Trophoblast cell (in vitro differentiated cells and primary cell): Measurements from ENCODE around the gene KCNIP3.
A peak's percentile ranks its signal among the peaks of the same experiment; 100 is the strongest.
"Not testable (repeated sequence)": the region's sequence is repeated elsewhere in the genome, so short reads cannot be mapped to it uniquely, and the experiment has no call there.

Experiments used
- DNase-seq, 2 donors: peaks; one replicate each; pipeline ENCODE4 v3.0.0-alpha.2; 2016
- H2AFZ ChIP-seq: 2 replicates; pipeline ENCODE4 v1.6.1; 2013; ENCODE audit warnings: low read length, moderate library complexity, mild to moderate bottlenecking; ENCODE audit not compliant: insufficient read depth, poor library complexity
- H2AK5ac ChIP-seq: 2 replicates; pipeline ENCODE4 v1.6.1; 2013; ENCODE audit warnings: mild to moderate bottlenecking, low read length
- H2BK120ac ChIP-seq: 2 replicates; pipeline ENCODE4 v1.6.1; 2013; ENCODE audit warnings: low read length, mild to moderate bottlenecking, moderate library complexity; ENCODE audit not compliant: insufficient read depth, poor library complexity
- H2BK12ac ChIP-seq: 2 replicates; pipeline ENCODE4 v1.6.1; 2013; ENCODE audit warnings: mild to moderate bottlenecking, low read length, moderate library complexity
- H2BK5ac ChIP-seq: 2 replicates; pipeline ENCODE4 v1.6.1; 2013; ENCODE audit warnings: low read length, low read depth, moderate library complexity, mild to moderate bottlenecking; ENCODE audit not compliant: poor library complexity
- H3K14ac ChIP-seq: 2 replicates; pipeline ENCODE4 v1.6.1; 2013; ENCODE audit warnings: mild to moderate bottlenecking, low read length
- H3K18ac ChIP-seq: 2 replicates; pipeline ENCODE4 v1.6.1; 2013; ENCODE audit warnings: mild to moderate bottlenecking, low read length
- H3K23ac ChIP-seq: 2 replicates; pipeline ENCODE4 v1.6.1; 2013; ENCODE audit warnings: low read length
- H3K27ac ChIP-seq: 2 replicates; pipeline ENCODE4 v1.5.1; 2013; ENCODE audit warnings: low read depth, mild to moderate bottlenecking, inconsistent platforms, low read length, moderate library complexity
- H3K27me3 ChIP-seq: 2 replicates; pipeline ENCODE4 v1.6.1; 2013; ENCODE audit warnings: inconsistent platforms, mild to moderate bottlenecking, low read length, moderate library complexity; ENCODE audit not compliant: insufficient read depth
- H3K36me3 ChIP-seq, 2 experiments: 1 replicate in 1 of 2; 2 replicates in 1 of 2; pipeline ENCODE4 v1.6.1; 2013; ENCODE audit warnings: low read length in 2 of 2, mild to moderate bottlenecking in 2 of 2, moderate library complexity in 1 of 2; ENCODE audit not compliant: insufficient read depth in 2 of 2, control insufficient read depth in 1 of 2
- H3K4ac ChIP-seq: 2 replicates; pipeline ENCODE4 v1.6.1; 2013; ENCODE audit warnings: low read depth, mild to moderate bottlenecking, low read length, moderate library complexity
- H3K4me1 ChIP-seq, 2 experiments: 1 replicate in 1 of 2; 2 replicates in 1 of 2; pipeline ENCODE4 v1.6.1; 2013; ENCODE audit warnings: low read length in 2 of 2, mild to moderate bottlenecking in 2 of 2, moderate library complexity in 1 of 2; ENCODE audit not compliant: insufficient read depth in 2 of 2, control insufficient read depth in 1 of 2
- H3K4me2 ChIP-seq: 2 replicates; pipeline ENCODE4 v1.6.1; 2013; ENCODE audit warnings: inconsistent platforms, mild to moderate bottlenecking, low read length, moderate library complexity
- H3K4me3 ChIP-seq: 2 replicates; pipeline ENCODE4 v1.5.1; 2013; ENCODE audit warnings: mild to moderate bottlenecking, low read depth, low read length, inconsistent platforms
- H3K79me1 ChIP-seq: one replicate; pipeline ENCODE4 v1.6.1; 2013; ENCODE audit warnings: low read length
- H3K79me2 ChIP-seq: 2 replicates; pipeline ENCODE4 v1.6.1; 2013; ENCODE audit warnings: low read length, mild to moderate bottlenecking; ENCODE audit not compliant: control insufficient read depth, insufficient read depth, poor library complexity
- H3K9ac ChIP-seq: 2 replicates; pipeline ENCODE4 v1.6.1; 2013; ENCODE audit warnings: mild to moderate bottlenecking, low read length
- H3K9me3 ChIP-seq: 2 replicates; pipeline ENCODE4 v1.6.1; 2013; ENCODE audit warnings: low read depth, mild to moderate bottlenecking, control low read depth, inconsistent platforms, low read length; ENCODE audit not compliant: insufficient read depth
- H4K12ac ChIP-seq: 2 replicates; pipeline ENCODE4 v1.6.1; 2013; ENCODE audit warnings: low read depth, mild to moderate bottlenecking, low read length, moderate library complexity
- H4K8ac ChIP-seq: 2 replicates; pipeline ENCODE4 v1.6.1; 2013; ENCODE audit warnings: low read depth, mild to moderate bottlenecking, low read length, moderate library complexity
- H4K91ac ChIP-seq: one replicate; pipeline ENCODE4 v1.6.1; 2013; ENCODE audit warnings: low read depth, mild to moderate bottlenecking, low read length, moderate library complexity
- WGBS: extraction: QIAGEN DNeasy Blood & Tissue Kit; methylation state at CpG from one replicate; pipeline ENCODE4 v1.1.7; 2013; ENCODE audit warnings: missing lambda C conversion rate; ENCODE audit not compliant: insufficient read length, insufficient coverage; ENCODE audit errors: extremely low coverage; 5-methylcytosine and 5-hydroxymethylcytosine counted together

The KCNIP3 gene

DNA sequence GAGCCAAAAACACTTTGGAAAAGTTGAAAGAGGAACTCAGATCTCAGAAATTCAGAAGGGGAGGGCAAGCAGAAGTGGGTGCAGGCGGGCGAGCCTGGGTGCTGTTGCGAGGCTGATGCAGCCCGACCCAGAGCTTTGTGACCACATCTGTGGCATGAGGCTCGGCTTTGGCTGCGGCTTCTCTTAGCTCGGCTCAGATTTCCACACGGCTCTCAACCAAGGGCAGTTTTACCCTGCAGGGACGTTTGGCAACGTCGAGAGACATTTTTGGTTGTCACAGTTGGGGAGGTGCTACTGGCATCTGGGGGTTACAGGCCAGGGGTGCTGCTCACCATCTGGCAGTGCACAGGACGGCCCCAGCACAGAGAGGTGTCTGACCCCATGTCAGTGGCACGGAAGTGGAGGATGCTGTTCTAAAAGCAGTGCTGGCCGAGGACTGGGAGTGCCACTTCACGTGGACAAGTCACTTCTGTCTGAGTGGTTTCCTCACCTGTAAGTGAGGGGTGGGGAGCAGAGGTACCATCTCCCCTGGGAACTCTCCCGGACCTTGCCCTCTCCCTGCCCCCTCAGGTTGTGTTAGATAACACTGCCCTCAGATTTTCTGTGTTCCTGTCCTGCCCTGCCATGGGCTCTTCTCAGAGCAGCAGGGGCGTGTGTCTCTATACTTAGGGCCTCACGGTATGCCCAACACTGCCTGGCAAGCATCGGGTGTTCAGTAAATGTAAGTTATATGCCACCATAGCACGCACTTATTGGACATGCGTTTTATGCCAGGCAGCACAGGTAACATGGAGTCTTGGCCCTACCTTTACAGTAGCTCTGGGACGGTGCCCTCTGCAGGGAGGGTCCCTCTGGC lies 56.7 kb downstream of the KCNIP3 start:
- no CpG with 5 or more reads among the region's 22 CpGs for WGBS
- H4K91ac ChIP-seq, result no peak overlapping the region
- H3K23ac ChIP-seq, result no peak overlapping the region
- peaks cover 1% of the 10 kb centered on the region for H3K27me3 ChIP-seq
- no peak overlapping the region for H3K4ac ChIP-seq
- H2BK5ac ChIP-seq, result no peak overlapping the region
- peaks cover 9% of the 10 kb centered on the region for H3K9me3 ChIP-seq
- H2AFZ ChIP-seq, result no peak overlapping the region
- H3K36me3 ChIP-seq, result no peaks in the 10 kb centered on the region
- no peak overlapping the region for H4K12ac ChIP-seq
- H3K9ac ChIP-seq, result no peak overlapping the region
- H4K8ac ChIP-seq, result no peak overlapping the region
- DNase-seq, result no peak
- peak overlapping the region; percentile 22 for H3K4me3 ChIP-seq
- H3K14ac ChIP-seq, result no peak overlapping the region
- H2AK5ac ChIP-seq, result no peak overlapping the region
- no peak overlapping the region for H3K4me2 ChIP-seq
- no peaks in the 10 kb centered on the region for H3K79me2 ChIP-seq
- H3K18ac ChIP-seq, result no peak overlapping the region
- H3K4me1 ChIP-seq, result no peaks in the 10 kb centered on the region
- H2BK12ac ChIP-seq, result no peak overlapping the region
- no peak overlapping the region for H3K27ac ChIP-seq
- no peak overlapping the region for H2BK120ac ChIP-seq
- no peaks in the 10 kb centered on the region for H3K79me1 ChIP-seq

DNA sequence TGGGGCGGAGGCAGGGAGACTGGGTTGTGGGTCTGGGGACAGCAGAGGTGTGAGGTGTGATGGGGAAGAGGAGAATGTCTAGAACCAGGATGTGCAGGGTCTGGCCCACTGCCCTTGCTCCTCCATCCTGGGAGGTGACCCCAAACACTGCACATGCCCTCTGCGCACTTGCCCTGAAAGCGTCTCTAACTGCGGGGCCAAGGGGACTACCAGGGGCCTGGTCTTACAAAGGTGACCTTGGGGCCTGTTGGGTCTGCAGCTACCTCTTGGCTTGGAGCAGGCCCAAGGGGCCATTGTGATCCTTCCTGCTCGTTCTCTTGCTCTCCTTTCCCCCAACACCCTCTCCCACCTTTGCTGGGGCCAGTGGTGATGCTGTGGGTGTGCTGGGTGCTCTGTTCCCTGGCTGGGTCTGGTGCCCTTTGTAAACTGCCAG lies 57.3 kb downstream of the KCNIP3 start:
- no CpG with 5 or more reads among the region's 5 CpGs for WGBS
- no peak overlapping the region for H3K9ac ChIP-seq
- H2AFZ ChIP-seq, result no peak overlapping the region
- H3K18ac ChIP-seq, result no peak overlapping the region
- H3K27me3 ChIP-seq, result peaks cover 1% of the 10 kb centered on the region
- H2BK12ac ChIP-seq, result no peak overlapping the region
- H3K27ac ChIP-seq, result no peak overlapping the region
- H3K23ac ChIP-seq, result no peak overlapping the region
- H3K4ac ChIP-seq, result no peak overlapping the region
- H3K4me1 ChIP-seq, result no peaks in the 10 kb centered on the region
- H3K14ac ChIP-seq, result no peak overlapping the region
- no peak overlapping the region for H2BK120ac ChIP-seq
- no peak overlapping the region for H4K91ac ChIP-seq
- H4K12ac ChIP-seq, result no peak overlapping the region
- H3K36me3 ChIP-seq, result no peaks in the 10 kb centered on the region
- H3K79me1 ChIP-seq, result no peaks in the 10 kb centered on the region
- H2BK5ac ChIP-seq, result no peak overlapping the region
- no peak overlapping the region for H2AK5ac ChIP-seq
- H3K4me3 ChIP-seq, result peak overlapping the region; percentile 22
- no peak overlapping the region for H3K4me2 ChIP-seq
- H3K9me3 ChIP-seq, result peaks cover 6% of the 10 kb centered on the region
- no peak for DNase-seq
- H4K8ac ChIP-seq, result no peak overlapping the region
- no peaks in the 10 kb centered on the region for H3K79me2 ChIP-seq

DNA sequence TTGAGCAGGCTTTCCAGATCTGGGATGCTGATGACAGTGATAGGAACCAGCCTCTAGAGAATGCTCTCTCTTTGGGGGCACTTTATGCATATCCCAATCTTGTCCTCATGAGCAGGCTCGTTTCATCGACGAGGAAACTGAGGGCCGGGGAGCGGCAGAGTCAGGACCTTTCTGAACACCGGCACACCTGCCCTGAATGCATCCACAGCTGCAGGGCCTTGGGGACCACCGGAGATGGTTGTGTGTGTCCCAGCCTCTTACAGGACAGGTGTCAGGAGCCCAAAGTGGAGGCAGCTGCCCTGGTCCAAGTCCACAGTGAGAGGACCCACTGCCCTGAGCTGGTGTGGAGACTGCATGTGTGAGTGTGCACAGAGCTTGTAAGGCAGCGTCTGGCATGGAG lies 57.8 kb downstream of the KCNIP3 start:
- Histone ChIP-seq H4K12ac (no peak overlapping the region), H2BK12ac (no peak overlapping the region), H3K9ac (no peak overlapping the region), H3K14ac (no peak overlapping the region), H2BK5ac (no peak overlapping the region), H3K79me1 (no peaks in the 10 kb centered on the region), H3K4ac (no peak overlapping the region), H3K4me2 (no peak overlapping the region), H3K36me3 (no peaks in the 10 kb centered on the region), H3K4me1 (no peaks in the 10 kb centered on the region), H3K4me3 (no peak overlapping the region), H2AK5ac (no peak overlapping the region), H3K23ac (no peak overlapping the region), H3K27ac (no peak overlapping the region), H2BK120ac (no peak overlapping the region), H3K18ac (no peak overlapping the region), H3K27me3 (peaks cover 1% of the 10 kb centered on the region), H3K79me2 (no peaks in the 10 kb centered on the region), H4K8ac (no peak overlapping the region), H3K9me3 (peaks cover 6% of the 10 kb centered on the region), H2AFZ (no peak overlapping the region), H4K91ac (no peak overlapping the region)
- DNase-seq, result no peak
- WGBS, result no CpG with 5 or more reads among the region's 8 CpGs

DNA sequence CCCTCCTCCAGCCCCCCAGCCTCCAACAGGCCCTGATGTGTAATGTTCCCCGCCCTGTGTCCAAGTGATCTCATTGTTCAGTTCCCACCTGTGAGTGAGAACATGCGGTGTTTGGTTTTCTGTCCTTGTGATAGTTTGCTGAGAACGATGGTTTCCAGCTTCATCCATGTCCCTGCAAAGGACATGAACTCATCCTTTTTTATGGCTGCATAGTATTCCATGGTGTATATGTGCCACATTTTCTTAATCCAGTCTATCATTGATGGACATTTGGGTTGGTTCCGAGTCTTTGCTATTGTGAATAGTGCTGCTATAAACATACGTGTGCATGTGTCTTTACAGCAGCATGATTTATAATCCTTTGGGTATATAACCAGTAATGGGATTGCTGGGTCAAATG lies 58.3 kb downstream of the KCNIP3 start:
- not testable (repeated sequence) for H2AFZ ChIP-seq, H4K91ac ChIP-seq, H2BK12ac ChIP-seq, H3K23ac ChIP-seq, H3K27me3 ChIP-seq, H3K9me3 ChIP-seq, H4K8ac ChIP-seq, H3K36me3 ChIP-seq, H3K18ac ChIP-seq, H3K79me1 ChIP-seq, H2BK5ac ChIP-seq, H3K9ac ChIP-seq, H2AK5ac ChIP-seq, H3K14ac ChIP-seq, H3K4me1 ChIP-seq, H3K4ac ChIP-seq, DNase-seq, H3K27ac ChIP-seq, H3K79me2 ChIP-seq, H4K12ac ChIP-seq, H2BK120ac ChIP-seq, H3K4me3 ChIP-seq, H3K4me2 ChIP-seq
- no CpG with 5 or more reads among the region's 5 CpGs for WGBS
